B cell (primary cell): ENCODE results near the gene KIF9. TPM values are rescaled to one million over a fixed set of nuclear protein-coding genes. Genes with fewer than 3 reads are reported as not detected.

Source experiments
- ATAC-seq: fragments of 200-7000 bp; cut with Tn5 transposase; one replicate; pipeline ENCODE4 v1.10.0; 2021; ENCODE audit warnings: low read depth, mild to moderate bottlenecking, moderate number of reproducible peaks, moderate library complexity
- CTCF ChIA-PET: fragments of 350-600 bp; sonication (Branson Sonifier 250); formaldehyde crosslinking; loops from one replicate; lab custom pipeline; 2021; ENCODE audit warnings: antibody characterized with exemption, inconsistent platforms; lab: Charles Lee
- POLR2A ChIA-PET: fragments of 350-600 bp; sonication (Branson Sonifier 250); formaldehyde crosslinking; loops from one replicate; lab custom pipeline; 2021; ENCODE audit warnings: antibody characterized with exemption; lab: Charles Lee
- DNase-seq: peaks from one replicate; pipeline ENCODE4 v3.0.0; 2013
- H2AFZ ChIP-seq: 2 replicates; pipeline ENCODE4 v1.6.1; 2012; ENCODE audit warnings: mild to moderate bottlenecking, low read depth, low read length; ENCODE audit not compliant: insufficient read depth, poor library complexity, severe bottlenecking
- H3K27ac ChIP-seq, 2 donors: 1 replicate in 1 of 2; 2 replicates in 1 of 2; pipeline ENCODE4 v1.5.1; 2012 to 2013; ENCODE audit warnings: low read length in 2 of 2, mild to moderate bottlenecking in 2 of 2, moderate library complexity in 1 of 2
- H3K27me3 ChIP-seq, 4 experiments: fragments of 200-600 bp in 1 of 4; sonication (generic) in 1 of 4; replicated peaks in 1 of 4; 1 replicate in 2 of 4; 2 replicates in 2 of 4; pipeline versions ENCODE4 v1.6.1 to v1.7.0; 2013 to 2016; ENCODE audit warnings: low read length in 3 of 4, mild to moderate bottlenecking in 2 of 4, mixed read lengths in 1 of 4, moderate library complexity in 1 of 4; ENCODE audit not compliant: insufficient read depth in 4 of 4, control insufficient read depth in 3 of 4; ENCODE audit errors: control extremely low read depth in 1 of 4
- H3K36me3 ChIP-seq, 2 experiments: replicated peaks in 1 of 2; 1 replicate in 1 of 2; 2 replicates in 1 of 2; pipeline versions ENCODE4 v1.6.1 to v1.7.1; 2013; ENCODE audit warnings: low read length in 1 of 2; ENCODE audit not compliant: insufficient read depth in 2 of 2, control insufficient read depth in 1 of 2; ENCODE audit errors: control extremely low read depth in 1 of 2, extremely low read depth in 1 of 2
- H3K4me1 ChIP-seq, 2 donors: fragments of 200-600 bp in 1 of 2; sonication (generic) in 1 of 2; 1 replicate in 1 of 2; 2 replicates in 1 of 2; pipeline versions ENCODE4 v1.5.1 to v1.6.1; 2013 to 2017; ENCODE audit warnings: low read length in 2 of 2; ENCODE audit not compliant: control insufficient read depth in 2 of 2, insufficient read depth in 2 of 2
- H3K4me2 ChIP-seq: replicated peaks from 2 replicates; pipeline ENCODE3; 2012; ENCODE audit warnings: mild to moderate bottlenecking, low read depth, low read length; ENCODE audit not compliant: poor library complexity, severe bottlenecking
- H3K4me3 ChIP-seq, 5 experiments: fragments of 200-600 bp in 1 of 5; sonication (generic) in 1 of 5; 1 replicate in 3 of 5; 2 replicates in 2 of 5; pipeline versions ENCODE4 v1.5.1 to v1.7.0; 2011 to 2016; ENCODE audit warnings: low read length in 4 of 5, mild to moderate bottlenecking in 4 of 5, low read depth in 2 of 5, control low read depth in 1 of 5, moderate library complexity in 1 of 5; ENCODE audit not compliant: insufficient read depth in 1 of 5; ENCODE audit errors: control extremely low read depth in 1 of 5, extremely low read depth in 1 of 5
- H3K79me2 ChIP-seq: fragments of 200-600 bp; sonication (generic); one replicate; pipeline ENCODE4 v1.6.0; 2016; ENCODE audit warnings: low read length; ENCODE audit not compliant: control insufficient read depth, insufficient read depth
- H3K9ac ChIP-seq: fragments of 200-600 bp; sonication (generic); 2 replicates; pipeline ENCODE4 v1.6.1; 2017; ENCODE audit warnings: mild to moderate bottlenecking, low read length, moderate library complexity
- H3K9me3 ChIP-seq, 3 donors: one replicate each; pipeline versions ENCODE4 v1.6.1 to v1.7.1; 2013; ENCODE audit warnings: low read length in 2 of 3; ENCODE audit not compliant: control insufficient read depth in 2 of 3, insufficient read depth in 1 of 3; ENCODE audit errors: control extremely low read depth in 1 of 3
- H4K20me1 ChIP-seq: 2 replicates; pipeline ENCODE4 v1.6.0; 2012; ENCODE audit warnings: mild to moderate bottlenecking, low read length; ENCODE audit not compliant: insufficient read depth, control insufficient read depth, poor library complexity, severe bottlenecking
- H3K27ac Mint-ChIP-seq: one replicate; pipeline ENCODE4 v1.8.0; 2021; ENCODE audit warnings: mixed read lengths
- H3K27me3 Mint-ChIP-seq: one replicate; pipeline ENCODE4 v1.8.0; 2021; ENCODE audit warnings: mixed read lengths
- H3K4me1 Mint-ChIP-seq: one replicate; pipeline ENCODE4 v1.8.0; 2021; ENCODE audit warnings: mixed read lengths
- H3K4me3 Mint-ChIP-seq: one replicate; pipeline ENCODE4 v1.8.0; 2021; ENCODE audit warnings: mixed read lengths
- H3K9me3 Mint-ChIP-seq: one replicate; pipeline ENCODE4 v1.8.0; 2022; ENCODE audit warnings: mixed read lengths; ENCODE audit not compliant: insufficient read depth
- EZH2 ChIP-seq: IDR thresholded peaks from 2 replicates; pipeline ENCODE4 v1.6.1; 2012; ENCODE audit warnings: borderline replicate concordance, low read depth, mild to moderate bottlenecking, moderate library complexity, low read length; ENCODE audit not compliant: insufficient read depth, poor library complexity, severe bottlenecking
- WGBS: methylation state at CpG from one replicate; pipeline ENCODE4 v1.1.5; 2013; ENCODE audit warnings: missing lambda C conversion rate; ENCODE audit not compliant: insufficient coverage; 5-methylcytosine and 5-hydroxymethylcytosine counted together
- intact Hi-C: fragments of 100-400 bp; cut with micrococcal nuclease; formaldehyde crosslinking; loops from one replicate; pipeline ENCODE4 v1.10.0; 2022
- polyA plus RNA-seq: library from polyadenylated mRNA; depleted of rRNA; stranded (reverse); fragments of >200 nt; gene quantifications from 2 replicates; pipeline ENCODE4 v1.2.3, GENCODE V29; 2012
- total RNA-seq, 2 donors: library from RNA; stranded (reverse); fragments of 120-200 nt in 1 of 2; gene quantifications; 1 replicate in 1 of 2; 2 replicates in 1 of 2; pipeline versions ENCODE4 v1.2.3 to v1.2.4, GENCODE V29; 2013 to 2022
- TF ChIP-seq, protein P1 (sequence below): fragments of 200-600 bp; IDR thresholded peaks from one replicate; pipeline ENCODE4 v1.8.0; 2022; ENCODE audit warnings: antibody characterized with exemption, mild to moderate bottlenecking

Gene KIF9
- total and polyA plus RNA-seq, 2 donors (not counting 1 experiment from before 2014, with no cell fraction given): 3.0 to 3.8 TPM

GRCh38 chr3:47294392-47294791 lies 11.8 kb upstream of the KIF9 start:
- intact Hi-C loops: no loop called here
- peaks cover 2 to 23% of the 10 kb centered on the region in 2 experiments for H3K36me3 ChIP-seq
- CTCF ChIA-PET: interaction anchor here (0.6 to 1.8 kb wide), 3 partner anchors 10 to 76 kb away, joined by 3 to 5 read pairs (median 4); no protein-coding TSS in a partner anchor
- H3K4me2 ChIP-seq: no peak overlapping the region
- H3K4me3 ChIP-seq: no peak overlapping the region
- peaks cover 99% of the 10 kb centered on the region for H3K79me2 ChIP-seq
- H3K9me3 ChIP-seq: no peaks in the 10 kb centered on the region
- Mint-ChIP-seq H3K27ac (peak overlapping the region; percentile 39), H3K27me3 (no peaks in the 10 kb centered on the region), H3K4me1 (peaks cover 86% of the 10 kb centered on the region), H3K4me3 (no peak overlapping the region), H3K9me3 (no peaks in the 10 kb centered on the region)
- peaks cover 57% of the 10 kb centered on the region for H4K20me1 ChIP-seq
- WGBS: 100% methylated on average over 2 of the region's 3 CpGs
- POLR2A ChIA-PET: interaction anchor here (1.2 kb wide), 1 partner anchor 11 kb away, joined by 3 read pairs; the partner anchor contains the start of genes KIF9 and KLHL18
- no peak overlapping the region for H2AFZ ChIP-seq
- ATAC-seq (no peak), DNase-seq (no peak)
- no peak for TF ChIP-seq EZH2
- TF ChIP-seq, protein P1, sequence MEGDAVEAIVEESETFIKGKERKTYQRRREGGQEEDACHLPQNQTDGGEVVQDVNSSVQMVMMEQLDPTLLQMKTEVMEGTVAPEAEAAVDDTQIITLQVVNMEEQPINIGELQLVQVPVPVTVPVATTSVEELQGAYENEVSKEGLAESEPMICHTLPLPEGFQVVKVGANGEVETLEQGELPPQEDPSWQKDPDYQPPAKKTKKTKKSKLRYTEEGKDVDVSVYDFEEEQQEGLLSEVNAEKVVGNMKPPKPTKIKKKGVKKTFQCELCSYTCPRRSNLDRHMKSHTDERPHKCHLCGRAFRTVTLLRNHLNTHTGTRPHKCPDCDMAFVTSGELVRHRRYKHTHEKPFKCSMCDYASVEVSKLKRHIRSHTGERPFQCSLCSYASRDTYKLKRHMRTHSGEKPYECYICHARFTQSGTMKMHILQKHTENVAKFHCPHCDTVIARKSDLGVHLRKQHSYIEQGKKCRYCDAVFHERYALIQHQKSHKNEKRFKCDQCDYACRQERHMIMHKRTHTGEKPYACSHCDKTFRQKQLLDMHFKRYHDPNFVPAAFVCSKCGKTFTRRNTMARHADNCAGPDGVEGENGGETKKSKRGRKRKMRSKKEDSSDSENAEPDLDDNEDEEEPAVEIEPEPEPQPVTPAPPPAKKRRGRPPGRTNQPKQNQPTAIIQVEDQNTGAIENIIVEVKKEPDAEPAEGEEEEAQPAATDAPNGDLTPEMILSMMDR: no peak
- peaks cover 35 to 48% of the 10 kb centered on the region in 2 donors for H3K4me1 ChIP-seq
- H3K27ac ChIP-seq: no peak overlapping the region
- H3K9ac ChIP-seq: no peak overlapping the region
- H3K27me3 ChIP-seq: no peaks in the 10 kb centered on the region

- TF ChIP-seq EZH2: no peak
- TF ChIP-seq, protein P1: no peak
- H3K36me3 ChIP-seq: peaks cover 3 to 28% of the 10 kb centered on the region in 2 experiments
- H3K4me3 ChIP-seq: no peak overlapping the region
- H2AFZ ChIP-seq: no peak overlapping the region
- H3K9me3 Mint-ChIP-seq: no peaks in the 10 kb centered on the region
- peaks cover 99% of the 10 kb centered on the region for H3K79me2 ChIP-seq
- H3K27me3 ChIP-seq: no peaks in the 10 kb centered on the region
- peaks cover 58% of the 10 kb centered on the region for H4K20me1 ChIP-seq
- intact Hi-C loops: no loop called here
- H3K27ac Mint-ChIP-seq: peak overlapping the region; percentile 57
- POLR2A ChIA-PET: no interaction called here
- peak overlapping the region; percentile 2 for H3K4me3 Mint-ChIP-seq
- CTCF ChIA-PET: interaction anchor here (0.9 to 1.8 kb wide), 5 partner anchors 9 to 17 kb away, joined by 3 to 5 read pairs (median 3); partner anchors contain the start of genes KIF9 and KLHL18
- H3K9ac ChIP-seq: no peak overlapping the region
- H3K27ac ChIP-seq: no peak overlapping the region
- ATAC-seq (no peak), DNase-seq (no peak)
- peaks cover 35 to 51% of the 10 kb centered on the region in 2 donors for H3K4me1 ChIP-seq
- WGBS: no CpG with 5 or more reads among the region's 2 CpGs
- peaks cover 88% of the 10 kb centered on the region for H3K4me1 Mint-ChIP-seq
- H3K9me3 ChIP-seq: no peaks in the 10 kb centered on the region
- H3K27me3 Mint-ChIP-seq: no peaks in the 10 kb centered on the region
- no peak overlapping the region for H3K4me2 ChIP-seq
These were observed 11.2 kb upstream of the KIF9 start for GRCh38 chr3:47293822-47294221.
